Cardiac fibroblast (primary cell): ENCODE measurements around the gene SRCAP.
A peak's percentile ranks its signal among the peaks of the same experiment; 100 is the strongest.

Source experiments
- DNase-seq, 2 donors: peaks; one replicate each; pipeline versions ENCODE4 v3.0.0 to v3.0.0-alpha.2; 2010; ENCODE audit warnings: low read depth in 2 of 2
- H3K4me3 ChIP-seq, 2 donors: replicated peaks in 1 of 2; 1 replicate in 1 of 2; 2 replicates in 1 of 2; pipeline ENCODE4 v1.5.1; 2011; ENCODE audit warnings: low read depth in 2 of 2, low read length in 2 of 2, mild to moderate bottlenecking in 2 of 2, moderate library complexity in 1 of 2
- TF ChIP-seq, protein P1 (sequence below): IDR thresholded peaks from one replicate; pipeline ENCODE4 v1.5.1; 2011; ENCODE audit warnings: low read depth, mild to moderate bottlenecking, low read length, inconsistent platforms

Gene SRCAP

GRCh38 chr16:30711712-30712111 lies 12.7 kb downstream of the SRCAP start:
- TF ChIP-seq, protein P1, sequence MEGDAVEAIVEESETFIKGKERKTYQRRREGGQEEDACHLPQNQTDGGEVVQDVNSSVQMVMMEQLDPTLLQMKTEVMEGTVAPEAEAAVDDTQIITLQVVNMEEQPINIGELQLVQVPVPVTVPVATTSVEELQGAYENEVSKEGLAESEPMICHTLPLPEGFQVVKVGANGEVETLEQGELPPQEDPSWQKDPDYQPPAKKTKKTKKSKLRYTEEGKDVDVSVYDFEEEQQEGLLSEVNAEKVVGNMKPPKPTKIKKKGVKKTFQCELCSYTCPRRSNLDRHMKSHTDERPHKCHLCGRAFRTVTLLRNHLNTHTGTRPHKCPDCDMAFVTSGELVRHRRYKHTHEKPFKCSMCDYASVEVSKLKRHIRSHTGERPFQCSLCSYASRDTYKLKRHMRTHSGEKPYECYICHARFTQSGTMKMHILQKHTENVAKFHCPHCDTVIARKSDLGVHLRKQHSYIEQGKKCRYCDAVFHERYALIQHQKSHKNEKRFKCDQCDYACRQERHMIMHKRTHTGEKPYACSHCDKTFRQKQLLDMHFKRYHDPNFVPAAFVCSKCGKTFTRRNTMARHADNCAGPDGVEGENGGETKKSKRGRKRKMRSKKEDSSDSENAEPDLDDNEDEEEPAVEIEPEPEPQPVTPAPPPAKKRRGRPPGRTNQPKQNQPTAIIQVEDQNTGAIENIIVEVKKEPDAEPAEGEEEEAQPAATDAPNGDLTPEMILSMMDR: no peak

DNA sequence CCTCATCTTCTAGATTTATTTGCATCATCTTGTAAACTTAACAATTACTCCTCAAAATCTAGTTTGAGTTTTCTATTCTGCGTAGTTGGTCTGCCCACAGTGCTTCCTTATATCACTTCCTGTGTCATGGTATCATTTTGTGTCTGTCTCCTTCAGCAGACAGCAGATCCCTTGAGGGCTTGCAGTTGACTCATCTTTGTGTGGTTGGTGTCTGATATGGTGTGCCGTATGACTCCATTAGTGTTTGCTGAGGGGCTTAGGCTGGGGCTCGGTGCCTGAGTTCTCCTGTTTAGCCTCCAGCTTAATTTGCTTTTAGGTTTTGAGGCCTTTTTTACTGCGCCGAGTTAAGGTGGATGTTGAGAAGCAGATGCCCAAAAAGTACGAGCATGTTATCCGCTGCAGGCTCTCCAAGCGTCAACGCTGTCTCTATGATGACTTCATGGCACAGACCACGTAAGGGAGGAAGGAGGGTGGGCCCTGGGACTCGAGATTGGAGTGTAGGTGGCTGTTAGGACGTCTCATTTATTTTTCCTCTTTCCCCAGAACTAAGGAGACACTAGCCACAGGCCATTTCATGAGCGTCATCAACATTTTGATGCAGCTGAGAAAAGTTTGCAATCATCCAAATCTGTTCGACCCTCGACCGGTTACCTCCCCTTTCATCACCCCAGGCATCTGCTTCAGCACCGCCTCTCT lies 16.9 kb downstream of the SRCAP start:
- TF ChIP-seq, protein P1: no peak
- H3K4me3 ChIP-seq: no peak overlapping the region
- peak; percentile 26 to 75 for DNase-seq

More at GRCh38 chr16:30711712-30712111, 12.7 kb downstream of the SRCAP start:
- DNase-seq: no peak
- no peak overlapping the region for H3K4me3 ChIP-seq

- DNase-seq: no peak
- TF ChIP-seq, protein P1: no peak
- H3K4me3 ChIP-seq: no peak overlapping the region
These were observed 21.1 kb downstream of the SRCAP start for GRCh38 chr16:30720086-30720485.

DNA sequence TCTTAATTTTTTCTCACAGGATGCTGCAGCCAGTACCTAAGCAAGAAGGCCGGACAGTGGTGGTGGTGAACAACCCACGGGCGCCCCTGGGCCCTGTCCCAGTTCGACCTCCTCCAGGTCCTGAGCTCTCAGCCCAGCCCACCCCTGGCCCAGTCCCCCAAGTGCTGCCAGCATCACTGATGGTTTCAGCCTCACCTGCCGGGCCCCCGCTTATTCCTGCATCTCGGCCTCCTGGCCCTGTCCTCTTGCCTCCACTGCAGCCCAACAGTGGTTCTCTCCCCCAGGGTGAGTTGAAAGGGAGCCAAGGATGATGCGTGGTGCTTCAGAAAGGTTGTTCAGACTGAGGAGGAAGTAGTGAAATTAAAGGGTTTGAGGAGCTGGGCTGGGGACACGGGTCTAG lies 21.7 kb downstream of the SRCAP start:
- no peak overlapping the region for H3K4me3 ChIP-seq
- TF ChIP-seq, protein P1: no peak
- DNase-seq: no peak

- no peak for DNase-seq
- H3K4me3 ChIP-seq: no peak overlapping the region
- TF ChIP-seq, protein P1: no peak
These were observed 22.2 kb downstream of the SRCAP start for GRCh38 chr16:30721167-30721566.

- no peak for DNase-seq
- TF ChIP-seq, protein P1: no peak
- H3K4me3 ChIP-seq: no peak overlapping the region
These were observed 22.6 kb downstream of the SRCAP start for GRCh38 chr16:30721606-30722005.

DNA sequence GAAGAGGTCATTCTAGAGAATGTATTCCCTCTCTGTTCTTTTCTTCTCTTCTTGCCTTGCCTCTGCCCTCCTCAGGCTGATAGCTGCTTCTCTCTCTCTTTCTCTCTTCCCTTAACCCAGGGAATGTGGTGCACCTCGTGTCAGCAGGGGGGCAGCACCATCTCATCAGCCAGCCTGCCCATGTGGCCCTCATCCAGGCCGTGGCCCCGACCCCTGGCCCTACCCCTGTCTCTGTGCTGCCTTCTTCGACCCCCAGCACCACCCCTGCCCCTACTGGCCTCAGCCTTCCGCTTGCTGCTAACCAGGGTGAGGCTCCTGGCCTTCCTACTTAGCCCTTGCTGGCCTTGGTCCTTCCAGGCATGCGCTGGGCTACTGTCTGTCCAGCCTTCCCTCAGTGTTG lies 23.5 kb downstream of the SRCAP start:
- no peak for DNase-seq
- H3K4me3 ChIP-seq: no peak overlapping the region
- TF ChIP-seq, protein P1: no peak
